HG02571 (cell line): ENCODE data around the gene OR51B6.
"Not testable (repeated sequence)": the region's sequence is repeated elsewhere in the genome, so short reads cannot be mapped to it uniquely, and the experiment has no call there.

Experiments used
- ATAC-seq: cut with Tn5 transposase; IDR thresholded peaks from one replicate; pipeline ENCODE4 v1.9.1; 2021; ENCODE audit warnings: mild to moderate bottlenecking, moderate library complexity; ENCODE audit not compliant: unreplicated experiment

Gene OR51B6

GRCh38 chr11:5364214-5364613 lies 12.9 kb downstream of the OR51B6 start:
- ATAC-seq, result no peak

GRCh38 chr11:5366365-5366764 lies 15.1 kb downstream of the OR51B6 start:
- ATAC-seq, result not testable (repeated sequence)

GRCh38 chr11:5366856-5367255 lies 15.5 kb downstream of the OR51B6 start:
- no peak for ATAC-seq

- no peak for ATAC-seq
Observed at GRCh38 chr11:5367448-5368074, 16.3 kb downstream of the OR51B6 start.

GRCh38 chr11:5368502-5369043 lies 17.3 kb downstream of the OR51B6 start:
- ATAC-seq, result no peak

GRCh38 chr11:5369789-5370188 lies 18.5 kb downstream of the OR51B6 start:
- no peak for ATAC-seq

- ATAC-seq, result peak; percentile 98
Observed at GRCh38 chr11:5380740-5381342, 29.5 kb downstream of the OR51B6 start.

GRCh38 chr11:5383576-5383975 lies 32.3 kb downstream of the OR51B6 start, which contains the start of gene OR51M1:
TSS of gene OR51M1 (plus strand) at chr11:5383812. CDS start at chr11:5389399, 5,587 bp downstream.
- ATAC-seq, result no peak

- no peak for ATAC-seq
Observed at GRCh38 chr11:5384335-5384734, 33.0 kb downstream of the OR51B6 start.

GRCh38 chr11:5390210-5390609 lies 38.9 kb downstream of the OR51B6 start:
- no peak for ATAC-seq

- no peak for ATAC-seq
Observed at GRCh38 chr11:5394091-5394490, 42.8 kb downstream of the OR51B6 start.

GRCh38 chr11:5398936-5399335 lies 47.6 kb downstream of the OR51B6 start:
- ATAC-seq, result no peak
